GM19468 (cell line): ENCODE data around the gene IL17RA.

ENCODE experiments used
- ATAC-seq: cut with Tn5 transposase; IDR thresholded peaks from one replicate; pipeline ENCODE4 v1.9.1; 2021; ENCODE audit warnings: mild to moderate bottlenecking, moderate library complexity, moderate number of reproducible peaks; ENCODE audit not compliant: unreplicated experiment; ENCODE audit errors: extremely low read depth

IL17RA gene

DNA sequence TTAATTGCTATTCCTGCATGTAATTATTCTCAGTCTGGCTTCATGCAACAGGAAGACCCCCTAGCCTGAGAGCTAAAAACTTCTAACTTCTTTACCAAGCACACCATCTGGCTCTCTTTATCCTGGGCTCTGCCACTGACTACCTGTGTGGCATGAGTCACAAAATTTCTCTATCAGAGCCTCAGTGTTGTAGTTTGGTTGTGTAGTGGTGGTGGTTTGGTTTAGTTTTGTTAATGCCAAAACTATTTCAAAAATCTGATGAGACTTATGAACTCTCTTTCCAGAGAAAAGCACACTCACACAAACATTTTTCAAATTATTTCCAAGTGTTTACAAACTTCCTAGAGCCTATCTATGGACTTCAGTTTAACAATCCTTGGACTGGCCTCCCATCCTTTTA is 7.5 kb upstream of the IL17RA start:
- ATAC-seq: no peak

DNA sequence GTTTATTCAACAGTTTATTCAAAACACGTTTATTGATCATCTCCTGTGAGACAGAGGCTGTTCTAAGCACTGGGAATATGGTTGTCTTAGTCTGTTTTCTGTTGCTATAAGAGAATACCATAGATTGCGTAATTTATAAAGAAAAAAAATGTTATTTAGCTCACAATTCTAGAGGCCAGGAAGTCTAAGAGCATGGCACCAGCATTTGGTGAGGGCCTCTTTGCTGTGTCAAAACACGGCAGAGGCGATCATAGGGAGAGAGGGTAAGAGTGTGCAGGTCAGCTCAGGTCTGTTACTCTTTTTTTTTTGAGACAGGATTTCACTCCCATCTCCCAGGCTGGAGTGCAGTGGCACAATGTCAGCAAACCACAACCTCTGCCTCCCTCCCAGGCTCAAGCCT is 5.2 kb upstream of the IL17RA start:
- ATAC-seq: no peak

DNA sequence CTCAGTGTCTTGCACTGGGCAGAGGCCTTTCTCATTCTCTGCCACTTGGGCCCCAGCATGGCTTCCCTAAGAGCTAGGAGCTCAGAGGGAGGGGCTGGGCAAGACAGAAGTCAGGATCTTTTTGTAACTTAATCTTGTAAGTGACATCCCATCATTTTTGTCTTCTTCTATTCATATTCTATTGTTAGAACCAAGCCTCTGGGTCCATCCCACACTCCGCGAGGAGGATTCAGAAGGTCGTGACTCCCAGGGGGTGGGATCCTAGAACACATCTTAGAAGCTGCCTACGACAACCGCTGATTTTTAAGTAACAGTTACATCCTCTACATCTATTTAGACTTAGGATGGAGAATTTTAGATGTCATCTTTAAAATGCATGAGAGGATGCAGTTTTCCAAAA is 1.5 kb upstream of the IL17RA start:
- ATAC-seq: no peak

DNA sequence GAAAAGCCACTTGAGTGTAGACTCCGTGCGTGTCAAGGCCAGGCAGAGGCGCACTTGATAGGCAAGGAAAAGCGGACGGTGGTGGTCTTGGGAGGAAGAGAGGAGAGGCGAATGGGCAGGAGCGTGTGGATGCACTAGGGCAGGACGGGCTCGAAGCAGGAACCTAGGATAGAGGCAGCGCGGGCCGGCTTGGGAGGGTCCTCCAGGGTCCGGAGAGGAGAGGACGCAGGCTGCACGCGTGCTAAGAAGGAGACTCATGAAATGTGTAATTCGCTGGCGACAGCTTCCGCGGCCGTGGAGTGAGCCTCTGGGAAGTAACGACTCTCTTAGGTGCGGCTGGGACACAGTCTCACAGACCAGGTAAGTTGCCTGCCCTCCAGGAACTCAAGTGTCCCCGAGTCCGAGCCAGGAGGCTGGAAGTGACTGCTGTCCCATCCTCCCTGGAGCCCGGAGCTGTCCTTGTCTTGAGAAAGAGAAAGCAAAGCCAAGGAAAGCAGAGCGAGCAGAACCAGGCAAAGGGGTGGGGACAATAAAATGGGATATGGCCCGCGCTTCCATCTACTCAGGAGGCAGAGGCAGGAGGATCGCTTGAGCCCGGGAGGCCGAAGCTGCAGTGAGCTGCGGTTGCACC is 874 bp upstream of the IL17RA start:
- ATAC-seq: no peak

DNA sequence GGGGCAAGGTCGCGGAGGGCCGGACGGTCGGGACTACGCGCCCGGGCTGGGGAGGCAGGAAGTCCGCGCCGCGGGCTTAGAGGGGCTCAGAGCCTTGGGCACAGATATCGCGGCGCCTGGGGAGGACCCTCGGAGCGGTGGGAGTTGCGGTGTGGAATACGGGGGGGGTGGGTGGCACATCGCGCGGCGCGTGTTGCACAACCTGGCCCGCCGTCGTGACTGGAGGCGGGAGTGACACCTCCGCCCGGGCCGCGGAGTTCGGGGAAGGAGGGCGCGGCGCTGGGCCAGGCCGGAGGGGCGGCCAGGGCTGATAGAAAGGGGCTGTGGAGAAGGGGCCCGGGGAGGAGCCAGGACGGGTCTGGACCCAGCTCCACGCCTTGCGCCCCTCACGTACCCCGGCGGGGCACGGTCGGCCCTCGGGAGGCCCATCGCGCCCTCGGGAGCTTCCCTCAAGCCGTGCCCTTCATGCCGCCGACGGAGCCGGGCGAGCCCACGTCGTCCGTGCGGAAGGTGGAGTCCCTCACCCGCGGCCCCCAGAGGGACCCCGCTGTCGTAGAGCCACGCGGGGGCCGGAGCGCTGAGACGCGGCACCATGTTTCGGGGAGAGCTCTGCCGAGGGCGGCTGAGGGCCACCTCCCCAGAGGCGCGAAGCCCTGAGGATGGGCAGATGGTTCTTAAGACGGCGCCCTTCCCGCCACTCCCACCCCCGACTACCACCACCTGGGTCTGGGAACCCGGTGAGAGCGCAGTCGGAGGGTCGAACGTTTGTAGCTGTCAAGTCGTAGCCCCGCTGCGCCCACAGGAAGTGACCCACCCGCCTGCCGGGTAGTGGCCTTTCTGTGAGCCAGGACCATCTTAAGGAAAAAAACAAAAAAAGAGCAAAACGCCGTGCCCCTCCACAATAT is 729 bp downstream of the IL17RA start:
- ATAC-seq: no peak

DNA sequence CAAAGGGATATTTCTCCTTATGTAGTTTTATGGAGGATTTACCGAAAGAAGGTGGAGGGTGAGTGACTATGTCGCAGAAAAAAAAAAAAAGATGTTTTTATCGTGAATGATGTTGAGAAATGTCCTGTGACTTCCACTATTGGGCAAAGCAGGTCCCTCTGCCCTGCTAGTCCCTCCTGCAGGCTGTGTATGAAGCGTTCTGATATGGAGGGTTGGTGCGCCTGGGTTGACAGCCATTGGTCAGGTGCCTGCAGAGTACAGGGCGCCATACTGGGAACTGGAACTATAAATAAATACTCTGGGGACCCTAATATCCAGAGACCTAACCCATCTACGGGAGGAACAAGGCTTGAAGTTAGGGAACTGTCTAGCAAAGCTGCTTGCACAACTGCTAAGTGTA is 1.5 kb downstream of the IL17RA start:
- ATAC-seq: no peak

DNA sequence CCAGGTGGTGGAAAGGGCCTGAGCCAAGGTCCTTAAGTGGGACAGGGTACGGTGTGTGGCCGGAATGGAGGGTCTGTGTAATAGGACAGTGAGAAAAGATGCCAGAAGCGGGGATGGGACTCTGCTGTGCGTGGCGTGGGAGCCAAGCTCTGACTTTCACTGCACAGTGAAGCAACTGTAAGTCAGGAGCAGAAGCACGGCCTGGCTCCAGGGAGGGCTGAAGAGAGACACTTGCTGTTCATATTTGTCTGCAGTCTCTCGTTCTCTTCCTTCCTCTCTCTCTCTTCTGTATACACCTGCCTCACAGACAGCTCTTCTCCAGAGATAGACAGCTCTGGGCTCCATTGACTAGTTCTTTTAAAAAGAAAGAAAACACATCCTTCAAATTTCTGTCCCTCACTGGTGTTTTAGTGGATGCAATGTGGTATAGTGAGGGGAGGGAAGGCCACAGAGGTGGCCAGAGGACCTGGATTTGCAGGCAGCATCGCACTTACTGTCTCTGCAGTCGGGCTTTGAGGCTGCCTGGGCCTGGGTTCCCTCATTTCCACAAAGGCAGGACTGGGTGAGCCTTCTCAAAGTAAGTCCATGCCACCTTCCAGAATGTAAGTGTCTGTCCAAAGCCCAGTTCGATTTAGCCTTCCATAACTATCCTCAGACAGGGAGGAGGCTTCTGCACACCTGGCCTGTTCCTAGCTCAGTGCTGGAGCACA is 2.1 kb downstream of the IL17RA start:
- ATAC-seq: no peak

DNA sequence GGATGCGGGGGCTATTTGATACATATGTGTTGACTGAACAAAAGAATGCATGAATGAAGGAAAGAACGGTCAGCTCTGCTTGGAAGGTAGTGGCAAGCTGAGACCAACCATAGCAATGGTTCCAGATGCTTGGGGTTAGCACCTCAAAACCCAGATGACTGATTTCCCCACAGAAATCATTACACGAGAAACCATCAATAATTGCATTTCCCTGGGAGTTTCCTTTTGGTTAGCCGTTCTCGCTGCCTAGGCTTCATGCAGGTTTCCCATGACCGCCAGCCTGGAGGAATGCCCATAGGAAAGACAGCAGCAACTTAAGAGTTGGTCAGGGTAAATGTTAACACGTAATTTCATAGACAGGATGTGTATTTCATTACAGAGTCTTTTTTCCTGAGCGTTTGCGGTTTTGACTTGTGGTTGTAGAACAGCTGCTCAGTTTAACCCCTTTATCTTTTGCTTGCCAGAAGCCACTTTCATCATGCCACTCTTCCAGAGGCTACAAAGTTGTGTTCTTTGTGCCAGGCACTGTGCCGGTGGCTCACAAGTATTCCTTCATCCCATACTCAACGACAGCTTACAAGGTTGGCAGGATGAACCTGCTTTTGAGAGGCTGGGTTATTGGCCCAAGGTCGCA is 2.8 kb downstream of the IL17RA start:
- no peak for ATAC-seq

DNA sequence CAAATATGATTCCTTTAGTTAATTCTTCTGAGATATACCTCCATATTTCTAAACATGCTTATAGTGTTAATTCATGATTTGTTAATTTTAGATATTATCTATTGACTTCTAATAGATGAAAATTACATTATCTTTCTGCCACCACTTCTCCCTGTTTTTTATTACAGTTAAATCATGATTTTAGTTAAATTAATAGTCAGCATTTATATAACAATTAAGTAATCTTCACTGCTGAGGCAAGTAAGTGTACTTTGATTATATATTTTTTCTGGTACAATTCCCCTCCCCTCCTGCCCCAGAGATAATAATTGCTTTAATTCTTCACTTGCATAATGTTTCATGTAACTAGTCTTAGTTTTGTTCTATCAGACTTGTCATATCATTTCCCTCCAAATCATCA is 5.8 kb downstream of the IL17RA start:
- ATAC-seq: no peak

DNA sequence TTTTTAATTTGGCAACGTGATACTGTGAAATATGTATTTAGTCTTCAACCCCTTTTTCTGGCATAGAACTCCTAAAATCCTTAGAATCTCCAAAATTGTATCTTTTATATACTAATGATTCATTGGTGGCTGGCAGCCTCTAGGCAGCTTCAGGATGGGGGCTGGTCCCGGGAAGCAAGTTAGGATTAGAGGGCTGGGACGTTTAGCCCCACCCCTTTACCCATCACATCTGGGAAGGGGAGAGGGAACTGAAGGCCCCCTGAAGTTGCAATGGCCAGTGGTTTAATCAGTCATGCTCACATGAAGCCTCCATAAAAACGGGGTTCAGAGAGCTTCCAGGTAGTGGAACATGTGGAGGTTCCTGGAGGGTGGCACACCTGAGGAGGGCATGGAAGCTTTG is 7.1 kb downstream of the IL17RA start:
- no peak for ATAC-seq

DNA sequence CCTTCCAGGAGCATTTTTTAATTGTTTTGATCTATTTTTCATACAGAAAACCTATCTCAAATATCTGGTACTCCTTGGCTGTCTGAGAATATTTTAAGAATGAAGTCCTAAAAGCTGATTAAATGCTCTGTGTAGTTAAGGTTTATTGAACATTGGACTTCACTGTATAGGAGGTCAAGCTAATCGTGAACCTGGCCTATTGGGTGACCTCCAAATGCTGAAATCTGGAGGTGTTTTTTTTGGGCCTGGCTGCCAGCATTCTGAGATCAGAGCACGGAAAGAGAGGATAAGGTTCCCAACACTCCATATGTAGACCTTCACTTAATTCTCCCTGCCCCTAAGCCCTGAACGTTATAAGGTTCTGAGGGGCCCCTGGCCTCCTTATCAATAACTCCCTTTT is 8.3 kb downstream of the IL17RA start:
- ATAC-seq: no peak

DNA sequence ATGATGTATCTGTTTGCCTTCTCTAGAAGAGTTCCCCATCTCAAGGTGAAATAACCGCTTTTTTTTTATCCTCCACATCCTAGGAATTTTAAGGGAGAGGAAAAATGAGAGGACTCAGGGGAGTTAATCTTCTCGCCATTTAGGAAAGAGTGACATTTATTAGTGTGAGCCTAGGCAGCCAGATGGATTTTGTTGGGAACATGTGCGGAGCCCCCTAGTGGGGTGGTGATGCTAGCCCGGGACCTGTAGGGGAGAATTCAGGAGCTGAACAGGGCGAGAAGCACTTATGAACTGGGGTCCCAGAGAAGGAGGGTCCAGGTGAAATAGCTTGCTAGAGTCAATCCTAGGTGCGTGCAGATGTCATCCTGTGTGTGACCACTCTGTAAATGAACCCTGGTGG is 10.7 kb downstream of the IL17RA start:
- no peak for ATAC-seq

DNA sequence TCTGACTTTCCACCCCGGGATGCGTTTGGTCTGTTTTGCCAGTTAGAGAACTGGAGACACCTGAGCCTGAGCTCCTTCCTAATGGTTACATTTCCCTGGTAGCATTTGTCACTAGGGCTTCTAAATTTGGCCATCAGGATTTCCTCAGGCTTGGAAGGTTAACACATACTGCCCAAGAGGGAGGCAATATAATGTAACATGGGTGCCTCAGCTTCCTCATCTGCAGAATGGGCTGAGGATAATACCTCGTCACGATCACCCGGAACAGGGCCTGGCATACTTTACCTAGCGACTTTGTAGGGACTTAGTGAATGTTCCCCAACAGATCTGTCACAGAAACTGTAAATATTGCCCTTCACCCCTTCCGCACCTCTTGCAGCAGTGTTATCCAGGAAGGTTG is 11.3 kb downstream of the IL17RA start:
- ATAC-seq: no peak

DNA sequence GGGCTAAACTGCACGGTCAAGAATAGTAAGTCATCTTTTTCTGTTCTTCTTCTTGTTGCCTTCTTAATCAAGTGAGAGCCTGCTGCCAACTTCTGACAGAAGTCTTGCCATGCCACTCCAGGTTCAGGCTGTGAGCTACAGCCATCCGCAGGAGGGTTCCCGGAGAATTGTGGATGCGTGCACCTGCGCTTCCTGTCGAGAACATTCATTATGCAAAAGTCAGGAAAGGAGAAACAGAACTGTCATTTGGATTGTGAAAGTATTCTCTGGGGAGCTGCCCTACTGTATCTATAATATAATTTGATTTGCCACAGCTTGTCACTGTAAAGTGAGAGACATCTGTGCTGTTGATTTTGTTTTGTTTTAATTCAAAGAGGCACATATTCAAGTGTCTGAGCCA is 12.3 kb downstream of the IL17RA start:
- ATAC-seq: no peak

DNA sequence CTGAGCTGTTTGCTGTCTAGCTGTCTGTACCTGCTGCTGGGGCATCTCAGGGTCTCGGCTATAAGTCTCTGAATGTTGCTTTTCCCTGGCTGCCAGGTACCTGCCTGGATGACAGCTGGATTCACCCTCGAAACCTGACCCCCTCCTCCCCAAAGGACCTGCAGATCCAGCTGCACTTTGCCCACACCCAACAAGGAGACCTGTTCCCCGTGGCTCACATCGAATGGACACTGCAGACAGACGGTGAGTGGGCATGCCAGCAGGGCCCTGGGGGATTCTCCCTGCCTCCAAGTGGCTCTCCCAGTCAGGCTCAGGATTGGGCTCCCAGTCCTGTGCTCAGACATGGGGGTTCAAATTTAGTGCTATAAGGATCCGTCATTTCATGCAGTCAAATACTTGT is 12.9 kb downstream of the IL17RA start:
- no peak for ATAC-seq

DNA sequence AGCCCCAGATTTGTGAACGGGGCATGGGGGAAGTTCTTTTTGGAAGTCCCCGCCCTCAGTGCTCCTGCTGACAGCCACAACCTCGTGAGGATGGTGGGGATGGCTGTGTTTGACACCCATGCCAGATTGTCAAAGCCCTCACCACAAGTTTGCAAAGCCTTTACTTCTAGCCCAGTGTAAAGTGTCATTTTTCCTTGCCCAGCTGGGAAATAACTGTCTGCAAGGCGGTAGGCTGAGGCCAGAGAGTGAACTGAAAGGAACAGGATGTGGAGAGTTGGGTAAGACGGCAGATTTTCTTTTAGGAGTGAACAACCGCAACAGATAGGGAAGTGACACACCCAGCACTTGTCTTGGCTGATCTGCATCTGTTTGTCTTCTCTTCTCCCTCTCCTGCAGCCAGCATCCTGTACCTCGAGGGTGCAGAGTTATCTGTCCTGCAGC is 13.6 kb downstream of the IL17RA start:
- ATAC-seq: no peak

DNA sequence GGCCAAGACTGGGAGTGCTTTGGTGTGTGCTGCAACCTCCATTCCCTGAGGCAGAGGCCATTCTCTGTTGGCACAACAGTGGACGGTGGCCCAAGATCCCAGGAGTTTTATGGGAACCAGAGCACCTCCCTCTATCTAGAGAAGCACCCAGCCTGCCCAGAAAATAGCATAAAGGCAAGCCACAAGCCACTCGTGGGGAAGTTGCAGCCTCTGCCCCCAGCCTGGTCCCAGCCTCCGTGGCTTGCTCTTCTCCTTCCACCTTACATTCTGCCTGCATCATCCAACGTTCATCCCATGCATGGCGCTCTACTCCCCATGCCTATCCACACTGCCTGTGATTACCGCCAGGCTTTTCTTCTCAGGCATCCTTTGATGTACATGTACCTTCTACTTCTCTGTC is 15.8 kb downstream of the IL17RA start:
- no peak for ATAC-seq

DNA sequence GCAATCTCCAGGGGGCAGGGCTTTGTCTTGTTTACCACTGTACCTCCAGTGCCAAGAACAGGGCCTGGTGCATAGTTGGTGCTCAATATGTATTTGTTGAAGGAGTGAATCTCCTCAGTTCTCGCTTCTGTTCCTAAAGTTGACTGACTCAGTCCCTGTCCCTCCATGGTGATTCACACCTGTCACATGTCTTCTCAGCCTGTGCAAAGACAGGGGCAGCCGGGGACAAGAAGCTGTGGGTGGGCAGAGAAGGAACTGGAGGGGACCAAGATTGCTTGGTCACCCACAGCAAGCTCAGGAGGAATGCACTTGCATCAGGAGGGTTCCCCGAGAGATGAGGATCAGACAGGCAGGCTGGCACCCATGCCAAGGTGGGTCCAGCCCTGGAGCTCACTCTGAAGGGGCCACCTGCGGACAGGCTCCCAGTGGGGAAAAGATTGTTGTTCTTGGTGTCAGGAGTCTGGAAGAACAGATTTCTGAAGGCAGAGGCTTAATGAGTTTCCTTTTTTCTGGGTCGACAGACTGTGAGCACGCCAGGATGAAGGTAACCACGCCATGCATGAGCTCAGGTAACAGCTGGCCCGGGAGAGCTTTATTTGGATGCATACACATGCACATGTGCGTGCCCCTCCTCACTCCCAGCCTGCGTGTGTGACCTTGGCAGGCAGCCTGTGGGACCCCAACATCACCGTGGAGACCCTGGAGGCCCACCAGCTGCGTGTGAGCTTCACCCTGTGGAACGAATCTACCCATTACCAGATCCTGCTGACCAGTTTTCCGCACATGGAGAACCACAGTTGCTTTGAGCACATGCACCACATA is 16.9 kb downstream of the IL17RA start:
- ATAC-seq: no peak

DNA sequence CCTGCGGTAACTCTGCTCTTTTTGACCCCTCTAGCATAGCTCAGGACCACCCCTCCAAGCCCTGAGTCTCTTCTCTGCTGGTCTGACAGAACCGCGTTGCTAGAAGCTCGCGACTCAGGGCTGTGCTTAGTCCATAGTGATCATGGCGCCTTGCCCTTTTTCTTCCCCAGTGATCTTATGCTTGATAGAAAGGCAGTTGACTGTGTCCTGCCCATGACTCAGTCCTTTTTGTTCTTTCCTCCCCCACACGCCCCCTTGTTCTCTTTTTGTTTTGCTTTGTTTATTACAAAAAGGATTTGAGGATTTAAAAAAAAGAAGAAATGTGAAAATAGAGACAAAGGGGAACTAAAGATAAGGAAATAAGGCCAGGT is 17.5 kb downstream of the IL17RA start:
- ATAC-seq: no peak

DNA sequence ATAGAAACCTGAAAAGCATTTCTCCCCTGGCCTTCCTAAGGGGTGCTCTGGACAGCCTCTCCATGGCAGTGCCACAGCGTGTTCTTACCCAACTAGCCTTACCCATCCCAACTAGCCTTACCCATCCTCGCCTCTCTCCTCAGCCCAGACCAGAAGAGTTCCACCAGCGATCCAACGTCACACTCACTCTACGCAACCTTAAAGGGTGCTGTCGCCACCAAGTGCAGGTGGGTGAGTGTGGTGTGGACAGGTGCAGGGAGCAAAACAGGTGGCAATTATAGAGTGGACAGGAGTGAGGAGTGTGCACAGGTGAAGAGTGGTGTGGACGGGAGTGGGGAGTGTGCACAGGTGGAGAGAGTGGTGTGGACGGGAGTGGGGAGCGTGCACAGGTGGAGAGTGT is 18.6 kb downstream of the IL17RA start:
- no peak for ATAC-seq
